T-helper 1 cell treated with Interleukin-12 subunit alpha and Interleukin-12 subunit beta and Interleukin-4 antibody, amounts not matched to agents 30 ng/mL and 1 ng/mL, for 36 hours (primary cell): ENCODE data around the gene MRTFB. TPM values are rescaled to one million over a fixed set of nuclear protein-coding genes. Genes with fewer than 3 reads are reported as not detected.

ENCODE experiments used
- intact Hi-C: fragments of 100-400 bp; cut with micrococcal nuclease; formaldehyde crosslinking; loops from one replicate; pipeline ENCODE4 v1.15.1; 2024
- total RNA-seq: library from RNA; stranded (reverse); gene quantifications from 2 replicates; pipeline ENCODE4 v1.2.3, GENCODE V29; 2022

The MRTFB gene
- total RNA-seq, 1 donor from 2014 or later: 21.6 TPM

DNA sequence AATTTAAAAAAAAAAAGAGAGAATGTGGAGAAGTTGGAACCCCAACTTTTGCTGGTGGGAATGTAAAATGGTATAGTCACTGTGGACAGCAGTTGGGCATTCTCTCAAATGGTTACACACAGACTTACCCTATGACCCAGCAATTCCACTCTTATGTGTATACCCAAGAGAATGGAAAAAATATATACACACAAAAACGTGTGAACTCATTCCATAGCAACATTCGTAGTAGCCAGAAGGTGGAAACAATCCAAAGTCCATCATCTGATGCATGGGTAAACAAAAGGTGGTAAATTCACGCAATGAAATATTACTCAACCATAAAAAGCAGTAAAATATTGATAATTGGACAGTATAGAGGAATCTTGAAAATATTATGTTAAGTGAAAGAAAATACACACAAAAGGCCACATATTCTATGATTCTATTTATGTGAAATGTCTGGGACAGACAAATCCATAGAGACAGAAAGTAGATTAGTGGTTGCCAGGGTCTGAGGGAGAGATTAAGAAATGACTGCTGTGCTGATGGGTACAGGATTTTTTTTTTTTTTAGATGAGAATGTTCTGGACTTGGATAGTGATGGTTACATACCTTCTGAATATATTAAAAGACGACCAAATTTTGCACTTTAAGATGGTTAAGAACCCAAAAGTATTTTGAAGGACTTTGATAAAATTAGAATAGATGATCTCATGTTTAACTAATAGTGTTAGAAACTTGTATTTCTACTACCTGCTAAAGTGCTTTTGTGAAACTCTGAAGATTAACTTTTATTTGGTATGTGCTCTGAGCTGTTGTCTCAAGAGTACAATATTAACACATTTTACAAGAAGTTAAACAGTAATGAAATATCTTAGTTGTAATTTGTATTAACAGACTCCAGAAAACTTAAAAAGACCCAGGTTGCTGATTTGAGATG lies 60.9 kb downstream of the MRTFB start:
- intact Hi-C loops: no loop called here

DNA sequence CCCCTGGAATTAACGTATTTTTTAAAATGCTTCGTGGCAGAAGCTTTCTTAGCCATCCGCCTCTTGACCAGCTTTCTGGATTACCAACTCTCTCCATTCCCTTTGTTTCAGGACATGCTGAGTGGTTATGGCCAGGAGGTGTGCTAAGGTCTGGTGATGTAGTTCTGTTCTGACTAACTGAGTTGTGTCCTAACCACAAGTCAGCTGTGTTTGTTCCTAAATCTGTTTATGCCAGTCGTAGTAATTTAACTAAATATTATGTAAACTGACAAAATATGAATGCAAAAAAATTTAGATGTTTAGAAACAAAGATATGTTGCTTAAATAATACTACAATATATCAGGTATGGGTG lies 61.6 kb downstream of the MRTFB start:
- intact Hi-C loops: no loop called here

DNA sequence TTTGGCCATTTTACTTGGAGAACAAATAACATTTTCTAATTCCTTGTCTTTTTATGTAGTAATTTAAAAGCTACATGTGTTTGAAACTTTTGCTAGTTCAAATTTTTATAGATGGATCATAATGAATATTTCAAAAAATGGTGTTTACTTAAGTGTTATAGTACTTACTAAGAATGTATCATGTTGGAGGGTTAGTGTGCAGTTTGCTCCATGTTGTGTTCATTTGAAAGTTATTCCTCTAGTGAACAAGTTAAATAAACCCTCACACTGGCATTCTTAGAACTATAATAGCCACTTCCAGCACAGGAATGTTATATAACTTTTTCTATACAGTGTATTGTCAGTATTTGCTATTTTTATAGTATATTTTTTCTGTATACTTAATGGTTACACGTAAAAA lies 62.8 kb downstream of the MRTFB start:
- intact Hi-C loops: no loop called here

DNA sequence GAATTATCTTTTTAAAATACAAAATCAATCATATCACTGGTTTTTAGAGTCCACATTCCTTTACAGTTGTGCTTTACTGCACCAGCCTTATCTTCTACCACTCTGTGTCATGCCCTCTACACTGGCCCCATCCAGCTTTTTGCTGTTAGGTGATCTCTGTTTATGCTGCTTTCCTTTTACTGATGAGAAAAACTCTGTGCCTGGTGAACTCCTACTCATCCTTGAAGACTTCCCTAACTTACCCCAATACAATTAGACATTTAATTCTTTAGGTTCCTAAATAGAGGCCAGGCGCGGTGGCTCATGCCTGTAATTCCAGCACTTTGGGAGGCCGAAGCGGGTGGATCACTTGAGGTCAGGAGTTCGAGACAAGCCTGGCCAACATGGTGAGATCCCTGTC lies 64.6 kb downstream of the MRTFB start:
- intact Hi-C loops: no loop called here

DNA sequence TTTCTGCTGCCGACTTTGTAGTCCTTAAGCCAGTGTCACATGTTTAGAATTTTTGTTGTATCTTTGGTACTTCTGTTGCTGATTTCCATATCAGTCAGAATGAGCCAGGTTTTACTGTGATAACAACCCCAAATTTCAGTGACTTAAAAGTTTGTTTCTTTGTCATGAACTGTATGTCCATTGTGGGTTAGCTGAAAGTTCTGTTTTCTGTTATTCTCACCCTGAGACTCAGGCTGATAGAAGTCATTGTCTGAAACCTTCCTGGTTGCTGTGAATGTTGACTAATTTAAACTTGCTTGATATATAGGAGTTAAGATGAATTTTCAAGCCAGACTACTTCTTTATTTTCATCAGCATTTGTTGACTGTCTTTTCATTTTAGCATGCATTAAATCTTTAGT lies 68.8 kb downstream of the MRTFB start:
- intact Hi-C loops: loop anchor here (10.0 kb wide), 1 partner anchor 385 kb away; no protein-coding TSS in a partner anchor

DNA sequence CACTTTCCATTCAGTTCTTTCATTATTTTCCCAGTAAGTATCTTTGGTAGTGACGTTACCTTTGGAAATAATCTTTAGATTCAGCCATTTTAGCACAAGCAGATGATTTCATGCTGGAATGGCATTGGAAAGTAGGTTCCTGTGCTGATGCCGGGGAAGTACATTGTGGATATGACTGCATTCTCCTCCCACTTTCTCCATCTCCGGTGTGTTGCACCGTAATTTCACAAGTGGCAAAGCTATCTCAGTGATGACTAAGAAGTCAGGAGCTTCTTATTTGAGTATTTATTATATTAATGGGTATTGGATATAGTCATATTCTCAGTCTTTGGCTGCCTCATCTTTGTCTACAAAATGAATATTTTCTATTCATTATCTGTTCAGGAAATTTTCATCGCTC lies 69.8 kb downstream of the MRTFB start:
- intact Hi-C loops: loop anchor here (10.0 kb wide), 1 partner anchor 384 kb away; no protein-coding TSS in a partner anchor

DNA sequence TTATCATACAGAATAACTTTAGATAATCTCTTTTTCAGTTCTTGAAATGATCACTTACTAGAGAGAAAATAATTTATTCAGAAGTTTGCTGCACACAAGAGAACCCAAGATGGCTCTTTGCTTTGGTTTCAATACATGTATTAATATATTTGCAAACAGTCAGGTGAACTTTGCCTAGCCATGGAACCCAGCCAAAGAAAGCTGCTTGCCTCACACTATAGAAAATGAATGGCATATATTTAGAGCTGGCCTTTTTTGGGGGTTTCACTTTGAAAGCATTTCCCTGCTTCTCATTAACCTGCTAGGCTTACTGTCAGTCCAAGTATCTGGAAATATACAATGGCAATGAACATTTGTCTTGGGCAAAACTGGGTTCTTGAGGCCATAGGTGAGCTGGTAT lies 75.3 kb downstream of the MRTFB start:
- intact Hi-C loops: loop anchor here (10.0 kb wide), 1 partner anchor 378 kb away; no protein-coding TSS in a partner anchor

DNA sequence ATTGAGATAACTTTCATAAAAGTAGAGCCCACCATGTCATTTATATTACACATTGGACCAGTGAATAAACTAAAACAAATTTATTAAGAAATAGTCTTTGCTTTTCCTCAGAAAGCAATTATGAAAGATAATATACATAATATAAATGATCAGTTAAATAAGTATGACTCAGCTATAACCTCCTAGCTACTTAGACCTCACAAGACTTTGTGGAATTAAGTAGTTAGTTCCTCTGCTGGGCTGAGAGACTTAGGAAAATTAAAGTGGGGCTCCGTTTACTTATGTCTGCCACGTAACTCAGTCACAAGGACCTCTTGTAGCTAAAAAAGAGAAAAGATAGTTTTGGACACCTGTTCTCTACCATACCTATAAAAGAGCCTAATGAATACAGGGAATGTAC lies 76.9 kb downstream of the MRTFB start:
- intact Hi-C loops: loop anchor here (10.0 kb wide), 1 partner anchor 377 kb away; no protein-coding TSS in a partner anchor

DNA sequence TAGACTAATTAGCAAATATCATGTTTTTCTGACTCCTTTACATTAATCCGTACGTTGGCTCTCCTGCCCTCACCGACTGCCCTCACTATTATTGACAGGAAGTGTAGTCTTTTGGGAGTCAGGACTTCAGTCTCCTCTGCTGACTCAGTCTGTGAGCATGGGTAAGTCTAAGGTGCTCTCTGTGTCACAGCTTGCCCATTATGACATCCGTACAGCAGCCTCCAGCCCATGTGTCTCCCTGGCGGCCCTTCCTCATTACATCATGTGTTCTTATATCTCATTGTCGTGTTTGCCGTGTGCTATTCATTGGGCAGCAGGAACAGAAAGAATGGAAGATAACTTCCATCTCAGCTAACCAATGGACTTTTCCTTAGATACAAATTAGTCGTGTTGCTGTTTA lies 77.5 kb downstream of the MRTFB start:
- intact Hi-C loops: loop anchor here (10.0 kb wide), 1 partner anchor 376 kb away; no protein-coding TSS in a partner anchor

DNA sequence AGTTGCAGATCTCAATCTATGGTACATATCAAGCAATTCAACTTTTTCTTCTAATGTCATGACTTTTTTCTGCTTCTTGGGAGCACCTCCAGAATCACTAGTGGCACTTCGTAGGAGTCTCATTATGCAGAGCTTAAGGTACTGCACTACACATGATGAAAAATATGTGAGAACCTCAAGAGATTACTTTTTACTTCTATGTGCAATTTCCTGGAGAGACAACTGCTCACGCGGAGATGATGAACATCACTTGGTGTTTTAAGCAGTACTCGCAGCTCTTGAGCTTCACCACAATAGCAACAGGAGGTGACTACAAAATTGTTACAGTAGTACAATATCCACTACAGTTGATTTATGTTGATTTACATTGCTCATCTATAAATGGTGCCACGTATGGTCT lies 79.7 kb downstream of the MRTFB start:
- intact Hi-C loops: no loop called here

DNA sequence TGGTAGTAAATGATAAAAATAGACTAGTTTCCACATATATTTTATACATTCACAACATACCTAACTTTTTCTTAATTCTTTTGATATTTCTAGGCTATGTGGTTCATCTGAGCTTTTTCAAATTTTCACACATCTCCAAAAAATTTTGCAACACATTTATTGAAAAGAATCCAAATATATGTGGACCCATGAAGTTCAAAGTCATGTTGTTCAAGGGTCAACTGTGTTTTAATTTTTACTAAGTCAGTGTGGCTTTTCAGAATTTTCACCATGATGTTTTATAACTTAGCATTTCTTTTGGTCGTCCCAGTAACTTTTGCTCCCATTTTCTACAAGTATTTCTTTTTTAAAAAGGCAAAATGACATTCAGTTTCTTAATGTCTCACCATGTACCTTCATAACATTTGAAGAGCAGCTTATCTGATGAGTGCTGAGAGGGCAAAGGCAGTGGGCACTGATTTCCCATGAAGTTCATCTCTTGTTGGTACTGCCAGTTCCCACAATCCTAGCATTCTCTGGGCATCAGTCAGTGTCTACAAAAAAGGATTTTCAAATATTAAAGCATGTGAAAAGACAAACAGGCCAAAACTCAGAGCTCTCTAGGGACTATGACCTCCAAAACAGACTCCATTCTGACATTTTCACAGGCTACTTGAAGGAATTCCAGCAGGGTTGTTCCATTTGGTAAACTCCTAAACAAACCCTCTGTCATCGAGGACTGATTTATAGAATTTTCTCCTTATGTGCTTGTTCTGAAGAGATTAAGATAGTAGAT lies 80.3 kb downstream of the MRTFB start:
- intact Hi-C loops: no loop called here

DNA sequence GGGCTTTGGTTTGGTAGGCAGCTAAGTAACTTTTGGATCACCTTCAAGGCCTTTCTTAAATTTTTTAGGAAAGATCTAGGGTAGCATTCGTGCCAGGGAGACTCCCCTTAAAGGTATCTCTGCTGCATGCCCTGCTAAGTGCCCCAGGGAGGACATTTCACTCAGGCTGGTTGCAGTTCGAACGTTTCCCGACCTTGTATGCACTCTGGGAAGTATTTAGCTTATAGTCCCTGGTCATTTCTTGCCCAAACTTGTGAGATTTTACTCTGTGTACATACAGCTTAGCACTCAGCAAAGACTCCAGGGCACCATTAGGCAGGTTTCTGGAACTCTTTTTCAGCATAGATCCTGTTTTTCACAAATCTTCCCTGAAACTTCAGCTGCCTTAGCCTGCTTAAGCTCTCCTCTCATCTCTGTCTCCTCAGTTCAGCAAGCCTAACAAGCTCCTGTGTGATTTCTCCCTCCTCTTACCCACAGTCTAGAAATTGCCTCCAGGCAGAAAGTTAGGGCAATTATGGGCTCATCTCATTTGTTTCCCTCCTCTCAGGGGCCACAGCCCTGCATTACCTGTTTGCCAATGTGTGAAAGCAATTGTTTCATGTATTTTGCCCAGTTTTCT lies 84.6 kb downstream of the MRTFB start:
- intact Hi-C loops: no loop called here

DNA sequence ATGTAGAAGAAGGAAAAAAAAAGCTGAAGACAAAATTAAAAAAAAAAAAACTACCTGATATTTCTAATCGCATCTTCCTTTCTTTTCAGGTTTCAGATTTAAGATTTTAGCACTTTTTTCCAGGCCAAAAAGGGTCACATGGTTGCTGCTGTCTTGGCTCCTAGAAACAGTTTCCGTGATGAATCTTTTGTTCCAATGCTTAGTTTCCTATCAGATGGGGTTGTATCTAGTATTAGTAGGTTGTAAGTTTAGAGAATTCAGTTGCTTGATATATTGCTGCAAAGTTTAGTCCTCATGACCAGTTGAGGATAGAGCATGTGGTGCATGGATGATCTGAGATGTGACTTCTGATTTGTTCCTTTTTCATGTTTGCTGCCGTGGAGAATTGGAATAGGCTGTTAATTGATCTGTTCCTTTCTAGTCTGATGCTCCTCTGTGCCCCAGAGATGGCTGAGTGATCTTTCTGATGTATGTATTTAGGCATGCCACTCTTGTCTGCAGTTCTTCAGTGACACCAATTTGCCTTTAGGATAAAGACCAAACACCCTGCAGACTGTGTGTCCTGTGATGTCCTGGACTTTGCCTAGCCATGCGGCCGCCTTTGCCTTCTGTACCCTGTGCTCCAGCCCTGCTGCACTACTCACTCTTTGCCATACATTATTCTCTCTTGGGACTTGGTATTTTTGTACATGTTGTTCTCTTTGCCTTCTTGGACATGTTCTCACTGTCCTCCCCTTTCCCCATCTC lies 94.0 kb downstream of the MRTFB start:
- intact Hi-C loops: no loop called here

DNA sequence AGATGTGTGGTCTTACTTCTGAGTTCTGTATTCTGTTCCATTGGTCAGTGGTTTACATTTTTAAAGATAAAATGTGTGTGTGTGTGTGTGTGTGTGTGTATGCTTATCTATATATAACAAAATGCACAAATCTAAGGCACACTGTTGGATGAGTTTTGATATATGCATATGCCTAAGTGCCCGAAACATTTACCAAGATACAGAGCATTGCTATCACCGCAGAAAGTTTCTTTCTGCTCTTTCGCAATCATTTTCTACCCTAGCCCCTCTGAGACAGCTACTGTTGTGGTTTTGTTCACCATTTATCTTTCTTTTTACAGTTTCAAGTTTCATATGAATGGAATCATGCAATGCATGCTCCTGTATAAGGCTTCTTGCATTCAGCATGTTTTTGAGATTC lies 97.0 kb downstream of the MRTFB start:
- intact Hi-C loops: no loop called here

DNA sequence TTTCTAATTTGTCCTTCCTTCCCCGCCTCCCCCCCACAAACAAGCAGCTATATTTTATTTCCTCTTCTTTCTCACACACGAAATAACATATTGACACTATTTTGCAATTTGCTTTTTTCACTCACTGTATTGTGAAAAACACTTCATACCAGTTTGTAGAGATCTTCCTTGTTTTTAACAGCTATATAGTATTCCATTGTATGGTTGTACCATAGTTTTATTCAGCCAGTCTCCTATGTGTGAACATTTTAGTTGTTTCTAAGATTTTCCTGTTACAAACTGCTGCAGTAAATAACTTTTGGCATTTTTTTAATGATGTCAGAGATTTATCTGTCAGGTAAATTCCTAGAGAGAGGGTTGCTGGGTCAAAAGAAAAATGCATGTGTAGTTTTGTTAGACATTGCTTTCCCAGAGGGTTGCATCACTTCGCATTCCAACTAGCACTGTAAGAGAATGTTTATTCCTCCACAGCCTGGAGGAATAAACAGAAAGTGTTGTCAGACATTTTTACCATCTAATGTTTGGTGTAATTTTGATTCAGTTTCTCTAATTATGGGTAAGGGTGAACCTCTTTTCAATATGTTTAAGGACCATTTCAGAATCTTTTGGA lies 101.2 kb downstream of the MRTFB start:
- intact Hi-C loops: no loop called here

DNA sequence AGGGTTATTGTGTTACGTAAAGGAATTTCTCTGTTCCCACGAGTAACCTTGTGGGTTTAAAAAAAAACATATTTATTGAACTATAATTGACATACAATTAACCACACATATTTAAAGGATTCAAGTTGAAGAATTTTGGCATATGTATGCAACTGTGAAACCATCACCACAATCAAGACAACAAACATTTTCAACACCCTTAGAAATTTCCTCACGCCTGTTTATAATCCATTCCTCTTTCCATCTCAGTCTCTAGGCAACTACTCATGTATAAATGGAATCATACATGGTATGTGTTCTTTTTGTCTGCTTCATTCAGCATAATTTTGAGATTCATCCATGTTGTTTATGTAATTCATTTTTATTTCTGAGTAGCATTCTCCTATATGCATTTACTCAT lies 104.0 kb downstream of the MRTFB start:
- intact Hi-C loops: no loop called here

DNA sequence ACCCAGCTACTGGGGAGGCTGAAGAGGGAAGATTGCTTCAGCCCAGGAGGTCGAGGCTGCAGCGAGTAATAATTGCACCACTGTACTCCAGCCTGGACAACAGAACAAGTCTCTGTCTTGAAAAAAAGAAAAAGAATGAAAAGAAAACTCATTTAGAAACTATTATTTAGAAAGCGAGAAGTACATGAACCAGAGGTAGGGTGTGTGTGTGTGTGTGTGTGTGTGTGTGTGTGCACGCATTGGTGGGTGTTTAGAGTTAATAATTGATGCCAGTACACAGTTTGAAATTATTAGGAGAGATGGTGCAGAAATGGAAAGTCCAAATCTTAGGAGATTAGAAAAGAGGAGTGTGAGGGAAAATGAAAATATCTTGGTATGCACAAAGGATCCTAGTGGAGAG lies 106.6 kb downstream of the MRTFB start:
- intact Hi-C loops: no loop called here

DNA sequence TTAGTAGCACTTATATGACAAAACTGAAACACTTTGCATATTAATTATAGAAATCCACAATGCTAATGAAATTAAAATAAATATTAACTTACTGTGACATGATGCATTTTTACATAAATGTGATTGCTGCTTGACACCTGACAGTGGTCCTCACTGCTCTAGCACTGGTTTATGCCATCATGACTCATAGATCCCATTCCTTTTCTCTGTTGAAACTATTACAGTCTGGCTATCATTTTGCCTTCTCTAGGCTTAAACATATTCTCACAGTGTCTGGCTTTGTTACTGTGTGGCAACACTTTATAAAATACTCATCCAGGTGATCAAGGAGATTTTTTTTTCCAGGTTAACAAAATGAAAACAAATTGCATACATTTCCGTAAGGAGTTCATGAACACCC lies 108.0 kb downstream of the MRTFB start:
- intact Hi-C loops: no loop called here

DNA sequence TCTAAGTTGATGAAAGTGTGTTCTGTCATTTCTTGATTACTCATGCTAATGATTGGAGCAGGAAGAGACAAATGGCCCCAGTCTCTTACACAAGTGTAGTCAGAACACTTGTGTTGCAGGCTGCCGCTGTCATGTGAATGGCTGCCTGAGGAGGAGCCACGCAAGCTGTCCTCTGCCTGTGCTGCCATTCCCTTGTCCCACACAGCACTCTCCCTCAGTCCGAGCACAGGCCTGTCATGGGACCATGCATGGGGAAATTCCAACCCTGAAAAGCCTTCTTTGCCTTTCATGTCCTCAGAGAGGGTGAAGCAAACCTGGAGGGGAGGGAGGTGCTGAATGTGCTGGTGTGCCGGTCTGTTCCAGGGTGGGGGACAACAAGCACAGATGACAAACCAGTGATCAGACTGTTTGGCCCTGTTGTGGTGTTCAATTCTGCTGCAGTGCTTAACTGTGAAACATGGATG lies 109.4 kb downstream of the MRTFB start:
- intact Hi-C loops: no loop called here

DNA sequence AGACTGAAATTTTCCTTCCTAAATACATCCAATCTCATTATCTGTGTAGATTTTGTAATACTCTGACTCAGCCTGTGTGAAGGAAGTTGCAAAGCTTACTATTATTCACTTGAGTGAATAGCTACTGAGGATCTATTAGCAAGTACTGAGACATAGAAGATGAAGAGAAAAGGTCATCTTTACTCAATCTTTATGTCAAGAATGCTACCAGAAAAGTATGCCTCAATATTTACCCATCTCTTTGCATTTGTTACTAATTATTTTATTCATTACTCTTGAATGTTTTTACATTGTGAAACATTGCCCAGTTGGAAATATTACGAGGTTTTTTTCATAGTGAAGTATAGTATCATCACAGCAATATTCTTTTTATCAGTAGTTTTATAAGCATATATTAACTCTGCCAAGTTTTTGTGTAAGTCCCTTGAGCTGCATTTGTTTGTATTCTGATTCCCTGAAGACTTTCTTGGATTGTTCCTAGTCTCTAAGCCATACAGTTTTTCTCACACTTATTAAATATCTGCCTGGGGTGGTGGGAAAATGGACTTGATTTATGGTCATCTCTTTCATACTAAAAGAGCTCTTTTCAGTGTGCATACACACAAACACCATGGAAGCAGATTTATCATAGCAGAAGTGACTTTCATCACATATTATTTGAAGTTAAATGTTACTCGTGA lies 110.4 kb downstream of the MRTFB start:
- intact Hi-C loops: no loop called here
